ENCODE measurements around the gene ANGPTL4.

ANGPTL4 gene

DNA sequence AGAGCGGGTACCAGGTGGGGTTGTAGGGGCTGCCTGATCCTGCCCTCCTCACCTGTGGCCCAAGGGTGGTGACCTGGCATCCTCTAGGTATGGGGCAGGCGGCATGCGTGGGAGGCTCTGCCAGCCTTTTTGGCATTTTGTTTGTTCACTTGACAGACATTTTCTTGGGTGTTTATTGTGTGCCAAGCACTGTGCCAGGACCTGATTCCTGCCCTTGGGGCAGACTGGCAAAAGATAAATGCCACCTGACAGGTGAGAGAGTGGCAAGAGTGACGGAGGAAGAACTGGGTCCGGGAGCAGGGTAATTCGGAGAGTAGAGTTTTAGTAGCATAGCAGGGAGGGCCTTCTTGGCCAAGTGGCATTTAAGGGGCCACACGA is 32.2 kb downstream of the ANGPTL4 start:
- TF ChIP-seq, protein P1, sequence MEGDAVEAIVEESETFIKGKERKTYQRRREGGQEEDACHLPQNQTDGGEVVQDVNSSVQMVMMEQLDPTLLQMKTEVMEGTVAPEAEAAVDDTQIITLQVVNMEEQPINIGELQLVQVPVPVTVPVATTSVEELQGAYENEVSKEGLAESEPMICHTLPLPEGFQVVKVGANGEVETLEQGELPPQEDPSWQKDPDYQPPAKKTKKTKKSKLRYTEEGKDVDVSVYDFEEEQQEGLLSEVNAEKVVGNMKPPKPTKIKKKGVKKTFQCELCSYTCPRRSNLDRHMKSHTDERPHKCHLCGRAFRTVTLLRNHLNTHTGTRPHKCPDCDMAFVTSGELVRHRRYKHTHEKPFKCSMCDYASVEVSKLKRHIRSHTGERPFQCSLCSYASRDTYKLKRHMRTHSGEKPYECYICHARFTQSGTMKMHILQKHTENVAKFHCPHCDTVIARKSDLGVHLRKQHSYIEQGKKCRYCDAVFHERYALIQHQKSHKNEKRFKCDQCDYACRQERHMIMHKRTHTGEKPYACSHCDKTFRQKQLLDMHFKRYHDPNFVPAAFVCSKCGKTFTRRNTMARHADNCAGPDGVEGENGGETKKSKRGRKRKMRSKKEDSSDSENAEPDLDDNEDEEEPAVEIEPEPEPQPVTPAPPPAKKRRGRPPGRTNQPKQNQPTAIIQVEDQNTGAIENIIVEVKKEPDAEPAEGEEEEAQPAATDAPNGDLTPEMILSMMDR (IDR thresholded peaks at IDR 0.05): no peak

DNA sequence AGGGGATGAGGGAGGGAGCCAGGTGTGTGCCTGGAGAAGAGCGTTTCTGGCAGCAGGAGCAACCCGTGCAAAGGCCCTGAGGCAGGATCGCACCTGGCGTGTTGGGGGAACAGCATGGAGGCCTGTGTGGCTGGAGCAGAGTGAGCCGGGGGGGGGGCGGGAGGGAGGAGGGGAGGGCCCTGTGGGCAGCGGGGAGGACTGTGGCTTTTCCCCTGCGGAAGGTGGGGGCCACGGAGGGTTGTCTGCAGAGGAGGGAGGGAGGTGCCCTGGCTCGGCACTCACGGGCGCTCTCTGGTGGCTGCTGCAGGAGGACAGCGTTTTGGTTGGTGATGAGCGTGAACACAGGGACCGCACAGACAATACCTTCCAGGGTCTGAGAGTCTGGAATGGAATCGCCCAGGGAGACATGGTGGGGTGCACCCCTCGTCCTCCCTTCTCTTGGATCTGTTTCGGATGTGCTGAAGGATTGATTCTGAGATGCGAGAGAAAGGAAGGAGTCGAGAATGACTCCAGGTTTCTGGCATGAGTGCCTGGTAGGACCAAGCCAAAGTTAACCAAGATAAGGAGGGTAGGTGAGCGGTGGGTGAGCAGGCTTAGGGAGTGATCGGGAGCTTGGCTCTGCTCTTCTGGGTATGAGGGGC is 32.7 kb downstream of the ANGPTL4 start:
- TF ChIP-seq, protein P1 (IDR thresholded peaks at IDR 0.05): no peak; the same call in 1 of the 2 replicates

DNA sequence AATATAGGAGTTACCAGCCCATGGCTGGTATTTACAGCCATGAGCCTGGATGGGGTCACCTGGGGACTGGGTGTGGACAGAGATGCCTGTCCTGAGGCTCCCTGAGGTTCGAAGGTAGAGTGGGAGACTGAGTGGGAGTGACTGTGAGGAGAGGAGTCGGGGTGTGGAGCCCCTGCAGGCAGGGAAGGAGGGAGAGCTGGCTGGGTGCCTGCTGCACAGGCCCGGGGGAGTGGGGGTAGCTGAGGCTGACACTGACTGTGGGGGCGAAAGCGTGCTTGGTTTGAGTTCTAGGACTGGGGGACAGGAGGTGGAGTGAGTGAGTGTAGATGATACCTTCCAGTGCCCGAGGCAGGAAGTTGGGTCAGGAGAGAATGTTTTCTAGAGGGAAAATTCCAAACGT is 33.3 kb downstream of the ANGPTL4 start:
- TF ChIP-seq, protein P1 (IDR thresholded peaks at IDR 0.05): no peak

DNA sequence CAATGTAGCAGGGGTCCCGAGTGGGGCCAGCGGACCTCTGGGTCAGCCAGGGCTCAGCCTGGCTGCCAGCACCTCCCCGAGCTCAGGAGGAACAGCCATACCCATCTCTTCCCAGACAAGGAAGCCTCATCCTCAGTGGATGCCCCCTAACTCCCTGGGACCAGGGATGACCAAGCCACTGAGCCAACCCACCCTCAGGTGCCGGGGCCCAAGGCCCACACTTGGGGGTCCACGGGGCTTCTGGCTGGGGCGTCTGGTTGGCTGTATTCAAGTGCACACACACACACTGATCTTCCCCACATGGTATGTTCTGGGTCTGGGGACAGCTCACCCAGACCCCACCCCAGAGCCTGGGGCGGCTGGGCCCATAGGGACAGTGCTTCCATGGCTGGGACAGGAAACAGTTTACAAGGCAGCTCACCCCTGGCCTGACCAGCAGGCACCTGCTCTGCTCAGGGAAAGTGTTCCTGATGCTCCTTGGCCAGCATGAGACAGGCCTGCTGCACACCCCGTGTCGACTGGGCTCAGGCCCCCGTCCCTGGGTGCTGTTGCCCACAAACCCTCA is 33.9 kb downstream of the ANGPTL4 start:
- TF ChIP-seq, protein P1 (IDR thresholded peaks at IDR 0.05): no peak

DNA sequence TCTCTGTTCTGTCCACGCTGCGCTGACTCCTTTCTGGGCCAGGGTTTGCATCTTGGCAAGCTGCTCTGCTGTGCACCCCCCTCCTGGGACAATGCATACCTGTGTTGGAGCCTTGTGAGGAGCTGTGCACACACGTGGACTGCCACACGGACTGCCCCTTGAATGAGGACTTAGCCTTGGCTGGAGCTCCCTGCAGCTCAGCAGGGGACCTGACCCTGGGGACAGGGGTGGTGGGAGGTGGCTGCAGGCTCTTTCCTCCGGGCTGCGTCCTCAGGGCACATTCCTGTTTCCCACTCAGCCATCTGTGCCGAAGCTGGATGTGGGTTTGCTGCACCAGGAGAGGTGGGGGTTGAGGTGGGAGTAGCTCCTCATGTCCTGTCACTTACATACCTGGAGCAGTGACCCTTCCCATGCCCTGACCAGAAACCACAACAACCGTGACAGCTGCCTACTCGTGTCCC is 34.4 kb downstream of the ANGPTL4 start:
- TF ChIP-seq, protein P1 (IDR thresholded peaks at IDR 0.05): no peak

DNA sequence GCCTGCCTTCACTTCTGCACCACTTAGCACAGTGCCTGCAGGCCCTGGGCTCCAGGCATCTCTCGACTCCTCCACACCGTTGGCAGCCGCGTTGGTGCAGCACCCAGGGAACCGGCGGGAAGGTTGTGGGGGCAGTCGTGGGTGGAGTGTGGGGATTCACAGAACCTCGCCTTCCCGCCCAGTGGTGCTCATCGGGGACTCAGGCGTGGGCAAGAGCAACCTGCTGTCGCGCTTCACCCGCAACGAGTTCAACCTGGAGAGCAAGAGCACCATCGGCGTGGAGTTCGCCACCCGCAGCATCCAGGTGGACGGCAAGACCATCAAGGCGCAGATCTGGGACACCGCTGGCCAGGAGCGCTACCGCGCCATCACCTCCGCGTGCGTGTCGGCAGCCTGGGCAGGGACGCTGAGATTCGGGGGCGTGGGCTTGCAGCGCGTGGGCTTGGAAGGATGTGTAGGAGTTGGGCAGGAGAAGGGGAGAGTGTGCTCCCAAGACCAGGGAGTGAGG is 35.8 kb downstream of the ANGPTL4 start:
- TF ChIP-seq, protein P1 (IDR thresholded peaks at IDR 0.05): no peak

DNA sequence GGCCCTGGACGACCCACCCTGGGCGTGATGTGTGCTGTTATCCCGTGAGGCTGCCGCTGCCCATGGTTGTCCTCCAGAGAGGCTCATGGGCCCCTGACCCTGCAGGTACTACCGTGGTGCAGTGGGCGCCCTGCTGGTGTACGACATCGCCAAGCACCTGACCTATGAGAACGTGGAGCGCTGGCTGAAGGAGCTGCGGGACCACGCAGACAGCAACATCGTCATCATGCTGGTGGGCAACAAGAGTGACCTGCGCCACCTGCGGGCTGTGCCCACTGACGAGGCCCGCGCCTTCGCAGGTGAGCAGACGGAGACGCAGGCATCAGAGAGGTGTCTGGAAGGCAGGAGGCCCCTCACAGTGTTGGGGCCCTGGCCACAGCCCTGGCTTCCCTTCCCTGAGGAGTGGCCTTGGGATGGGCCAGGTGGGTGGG is 38.0 kb downstream of the ANGPTL4 start:
- TF ChIP-seq, protein P1 (IDR thresholded peaks at IDR 0.05): no peak

Data from LNCAP (cell line).